IPS-20b (cell line): ENCODE measurements around the gene ACD.
A peak's percentile ranks its signal among the peaks of the same experiment; 100 is the strongest.

Experiments
- H3K27ac ChIP-seq: one replicate; pipeline ENCODE4 v1.5.1; 2013; ENCODE audit warnings: low read length
- H3K27me3 ChIP-seq: 2 replicates; pipeline ENCODE4 v1.6.1; 2013; ENCODE audit warnings: mild to moderate bottlenecking, low read length, inconsistent platforms; ENCODE audit not compliant: insufficient read depth
- H3K36me3 ChIP-seq: 2 replicates; pipeline ENCODE4 v1.6.1; 2013; ENCODE audit warnings: low read depth, mild to moderate bottlenecking, inconsistent platforms, low read length, moderate library complexity; ENCODE audit not compliant: insufficient read depth
- H3K4me1 ChIP-seq: 2 replicates; pipeline ENCODE4 v1.6.1; 2013; ENCODE audit warnings: mild to moderate bottlenecking, control low read depth, inconsistent platforms, low read length, moderate library complexity; ENCODE audit not compliant: insufficient read depth
- H3K4me3 ChIP-seq: 2 replicates; pipeline ENCODE4 v1.5.1; 2013; ENCODE audit warnings: mild to moderate bottlenecking, low read length, inconsistent platforms
- H3K9ac ChIP-seq: 2 replicates; pipeline ENCODE4 v1.6.1; 2013; ENCODE audit warnings: low read depth, mild to moderate bottlenecking, inconsistent platforms, low read length, moderate library complexity
- H3K9me3 ChIP-seq: 2 replicates; pipeline ENCODE4 v1.6.1; 2013; ENCODE audit warnings: mild to moderate bottlenecking, low read depth, low read length, inconsistent platforms; ENCODE audit not compliant: insufficient read depth

ACD gene

GRCh38 chr16:67651039-67651438 is 9.0 kb downstream of the ACD start:
- peaks cover 84% of the 10 kb centered on the region for H3K27me3 ChIP-seq
- no peaks in the 10 kb centered on the region for H3K4me1 ChIP-seq
- no peak overlapping the region for H3K27ac ChIP-seq
- no peaks in the 10 kb centered on the region for H3K36me3 ChIP-seq
- H3K9ac ChIP-seq: no peak overlapping the region
- no peak overlapping the region for H3K4me3 ChIP-seq
- no peaks in the 10 kb centered on the region for H3K9me3 ChIP-seq

GRCh38 chr16:67650023-67650422 is 10.0 kb downstream of the ACD start:
- H3K27ac ChIP-seq: no peak overlapping the region
- H3K4me1 ChIP-seq: no peaks in the 10 kb centered on the region; the same call in 1 of the 2 replicates
- H3K36me3 ChIP-seq: no peaks in the 10 kb centered on the region
- H3K4me3 ChIP-seq: no peak overlapping the region
- peaks cover 90% of the 10 kb centered on the region for H3K27me3 ChIP-seq
- no peaks in the 10 kb centered on the region for H3K9me3 ChIP-seq
- no peak overlapping the region for H3K9ac ChIP-seq

GRCh38 chr16:67649494-67649931 is 10.5 kb downstream of the ACD start:
- Histone ChIP-seq H3K9ac (no peak overlapping the region), H3K36me3 (no peaks in the 10 kb centered on the region), H3K4me1 (no peaks in the 10 kb centered on the region; the same call in 1 of the 2 replicates), H3K27me3 (peaks cover 86% of the 10 kb centered on the region), H3K4me3 (no peak overlapping the region), H3K27ac (no peak overlapping the region), H3K9me3 (no peaks in the 10 kb centered on the region)

- H3K27me3 ChIP-seq: peaks cover 86% of the 10 kb centered on the region
Observed at GRCh38 chr16:67648764-67649407, 11.2 kb downstream of the ACD start.

GRCh38 chr16:67648088-67648763 is 11.8 kb downstream of the ACD start:
- Histone ChIP-seq H3K36me3 (no peaks in the 10 kb centered on the region), H3K9me3 (no peaks in the 10 kb centered on the region), H3K9ac (no peak overlapping the region), H3K4me3 (no peak overlapping the region), H3K27me3 (peaks cover 82% of the 10 kb centered on the region), H3K4me1 (no peaks in the 10 kb centered on the region; the same call in 1 of the 2 replicates), H3K27ac (no peak overlapping the region)

More at GRCh38 chr16:67648764-67649407, 11.2 kb downstream of the ACD start:
- H3K9me3 ChIP-seq: no peaks in the 10 kb centered on the region
- H3K4me1 ChIP-seq: no peaks in the 10 kb centered on the region; the same call in 1 of the 2 replicates
- no peak overlapping the region for H3K9ac ChIP-seq
- no peak overlapping the region for H3K27ac ChIP-seq
- H3K36me3 ChIP-seq: no peaks in the 10 kb centered on the region
- H3K4me3 ChIP-seq: no peak overlapping the region

GRCh38 chr16:67647681-67648080 is 12.4 kb downstream of the ACD start:
- no peak overlapping the region for H3K27ac ChIP-seq
- H3K27me3 ChIP-seq: peaks cover 80% of the 10 kb centered on the region
- no peaks in the 10 kb centered on the region; the same call in 1 of the 2 replicates for H3K4me1 ChIP-seq
- H3K4me3 ChIP-seq: no peak overlapping the region
- no peaks in the 10 kb centered on the region for H3K9me3 ChIP-seq
- no peak overlapping the region for H3K9ac ChIP-seq
- no peaks in the 10 kb centered on the region for H3K36me3 ChIP-seq

GRCh38 chr16:67647111-67647651 is 12.9 kb downstream of the ACD start:
- H3K27me3 ChIP-seq: peaks cover 77% of the 10 kb centered on the region
- H3K27ac ChIP-seq: no peak overlapping the region
- no peak overlapping the region for H3K4me3 ChIP-seq
- H3K9me3 ChIP-seq: no peaks in the 10 kb centered on the region
- no peak overlapping the region for H3K9ac ChIP-seq
- no peaks in the 10 kb centered on the region; the same call in 1 of the 2 replicates for H3K4me1 ChIP-seq
- H3K36me3 ChIP-seq: no peaks in the 10 kb centered on the region

- H3K36me3 ChIP-seq: no peaks in the 10 kb centered on the region
- H3K27ac ChIP-seq: no peak overlapping the region
- H3K9ac ChIP-seq: peak overlapping the region; percentile 69
- peak overlapping the region; percentile 63 for H3K4me3 ChIP-seq
- no peaks in the 10 kb centered on the region for H3K9me3 ChIP-seq
- peaks cover 61% of the 10 kb centered on the region for H3K27me3 ChIP-seq
- no peaks in the 10 kb centered on the region; the same call in 1 of the 2 replicates for H3K4me1 ChIP-seq
Observed at GRCh38 chr16:67645397-67646121, 14.5 kb downstream of the ACD start.

GRCh38 chr16:67644038-67644437 is 16.0 kb downstream of the ACD start:
- H3K9ac ChIP-seq: no peak overlapping the region
- peaks cover 7% of the 10 kb centered on the region; the same call in 1 of the 2 replicates for H3K36me3 ChIP-seq
- H3K27me3 ChIP-seq: peaks cover 49% of the 10 kb centered on the region
- H3K27ac ChIP-seq: no peak overlapping the region
- no peak overlapping the region for H3K4me3 ChIP-seq
- H3K4me1 ChIP-seq: no peaks in the 10 kb centered on the region; the same call in 1 of the 2 replicates
- no peaks in the 10 kb centered on the region for H3K9me3 ChIP-seq

GRCh38 chr16:67641779-67642708 is 18.0 kb downstream of the ACD start:
- no peak overlapping the region for H3K27ac ChIP-seq
- H3K36me3 ChIP-seq: peaks cover 27% of the 10 kb centered on the region
- H3K4me1 ChIP-seq: no peaks in the 10 kb centered on the region; the same call in 1 of the 2 replicates
- H3K4me3 ChIP-seq: no peak overlapping the region
- H3K9me3 ChIP-seq: no peaks in the 10 kb centered on the region
- peaks cover 30% of the 10 kb centered on the region for H3K27me3 ChIP-seq
- no peak overlapping the region for H3K9ac ChIP-seq

GRCh38 chr16:67637625-67638024 is 22.4 kb downstream of the ACD start:
- no peak overlapping the region for H3K4me3 ChIP-seq
- H3K27ac ChIP-seq: no peak overlapping the region
- no peaks in the 10 kb centered on the region for H3K4me1 ChIP-seq
- H3K36me3 ChIP-seq: peaks cover 58% of the 10 kb centered on the region
- no peak overlapping the region for H3K9ac ChIP-seq
- no peaks in the 10 kb centered on the region; the same call in 1 of the 2 replicates for H3K27me3 ChIP-seq
- H3K9me3 ChIP-seq: no peaks in the 10 kb centered on the region
